HUES48 (cell line): Measurements from ENCODE around the gene LTV1.
A peak's percentile ranks its signal among the peaks of the same experiment; 100 is the strongest.

ENCODE experiments used
- H3K27ac ChIP-seq: one replicate; pipeline ENCODE4 v1.7.0; 2013; ENCODE audit warnings: low read depth, low read length, inconsistent platforms
- H3K27me3 ChIP-seq: 2 replicates; pipeline ENCODE4 v1.6.1; 2013; ENCODE audit warnings: mild to moderate bottlenecking, low read length; ENCODE audit not compliant: control insufficient read depth, insufficient read depth
- H3K36me3 ChIP-seq: 2 replicates; pipeline ENCODE4 v1.6.1; 2013; ENCODE audit warnings: low read length; ENCODE audit not compliant: control insufficient read depth, insufficient read depth
- H3K4me1 ChIP-seq: 2 replicates; pipeline ENCODE4 v1.6.1; 2013; ENCODE audit warnings: mild to moderate bottlenecking, low read length; ENCODE audit not compliant: control insufficient read depth, insufficient read depth
- H3K4me3 ChIP-seq: 2 replicates; pipeline ENCODE4 v1.5.1; 2013; ENCODE audit warnings: mild to moderate bottlenecking, low read depth, low read length
- H3K9ac ChIP-seq: 2 replicates; pipeline ENCODE4 v1.6.1; 2013; ENCODE audit warnings: mild to moderate bottlenecking, low read depth, low read length, moderate library complexity
- H3K9me3 ChIP-seq: 2 replicates; pipeline ENCODE4 v1.6.1; 2013; ENCODE audit warnings: low read length; ENCODE audit not compliant: control insufficient read depth, insufficient read depth

The LTV1 gene

GRCh38 chr6:143811501-143812157 is 31.5 kb upstream of the LTV1 start:
- Histone ChIP-seq H3K27ac (no peak overlapping the region), H3K9ac (no peak overlapping the region)

GRCh38 chr6:143817621-143818020 is 25.5 kb upstream of the LTV1 start:
- Histone ChIP-seq H3K4me1 (peaks cover 4% of the 10 kb centered on the region), H3K36me3 (peaks cover 6% of the 10 kb centered on the region), H3K27ac (no peak overlapping the region), H3K4me3 (no peak overlapping the region), H3K9me3 (no peaks in the 10 kb centered on the region), H3K9ac (no peak overlapping the region), H3K27me3 (no peaks in the 10 kb centered on the region)

More at GRCh38 chr6:143811501-143812157, 31.5 kb upstream of the LTV1 start:
- Histone ChIP-seq H3K27me3 (no peaks in the 10 kb centered on the region), H3K4me1 (no peaks in the 10 kb centered on the region), H3K36me3 (peaks cover 36% of the 10 kb centered on the region), H3K4me3 (no peak overlapping the region), H3K9me3 (no peaks in the 10 kb centered on the region)

- Histone ChIP-seq H3K4me1 (peaks cover 10% of the 10 kb centered on the region), H3K9ac (no peak overlapping the region), H3K4me3 (no peak overlapping the region), H3K9me3 (no peaks in the 10 kb centered on the region), H3K27me3 (no peaks in the 10 kb centered on the region), H3K36me3 (peaks cover 26% of the 10 kb centered on the region), H3K27ac (no peak overlapping the region)
These were observed 21.8 kb upstream of the LTV1 start for GRCh38 chr6:143821359-143821758.

- H3K4me3 ChIP-seq = no peak overlapping the region
- H3K9ac ChIP-seq = no peak overlapping the region
- peaks cover 10% of the 10 kb centered on the region for H3K4me1 ChIP-seq
- no peaks in the 10 kb centered on the region for H3K27me3 ChIP-seq
- H3K9me3 ChIP-seq = no peaks in the 10 kb centered on the region
- H3K36me3 ChIP-seq = peaks cover 32% of the 10 kb centered on the region
- no peak overlapping the region for H3K27ac ChIP-seq
These were observed 20.5 kb upstream of the LTV1 start for GRCh38 chr6:143822584-143823024.

GRCh38 chr6:143823548-143823947 is 19.6 kb upstream of the LTV1 start:
- Histone ChIP-seq H3K4me1 (peaks cover 10% of the 10 kb centered on the region), H3K27me3 (no peaks in the 10 kb centered on the region), H3K27ac (no peak overlapping the region), H3K36me3 (peaks cover 32% of the 10 kb centered on the region), H3K4me3 (no peak overlapping the region), H3K9me3 (no peaks in the 10 kb centered on the region), H3K9ac (no peak overlapping the region)

- Histone ChIP-seq H3K36me3 (peaks cover 41% of the 10 kb centered on the region), H3K4me3 (no peak overlapping the region), H3K27me3 (no peaks in the 10 kb centered on the region), H3K9me3 (no peaks in the 10 kb centered on the region), H3K9ac (no peak overlapping the region), H3K4me1 (no peaks in the 10 kb centered on the region), H3K27ac (no peak overlapping the region)
These were observed 14.6 kb upstream of the LTV1 start for GRCh38 chr6:143828572-143828971.

- Histone ChIP-seq H3K4me1 (no peaks in the 10 kb centered on the region), H3K27me3 (no peaks in the 10 kb centered on the region), H3K36me3 (no peaks in the 10 kb centered on the region), H3K9me3 (no peaks in the 10 kb centered on the region), H3K27ac (no peak overlapping the region), H3K9ac (no peak overlapping the region), H3K4me3 (no peak overlapping the region)
These were observed 7.0 kb upstream of the LTV1 start for GRCh38 chr6:143836150-143836549.

- H3K27ac ChIP-seq = no peak overlapping the region
- no peaks in the 10 kb centered on the region for H3K9me3 ChIP-seq
- no peaks in the 10 kb centered on the region for H3K36me3 ChIP-seq
- no peak overlapping the region for H3K9ac ChIP-seq
- no peak overlapping the region for H3K4me3 ChIP-seq
- no peaks in the 10 kb centered on the region for H3K4me1 ChIP-seq
- H3K27me3 ChIP-seq = no peaks in the 10 kb centered on the region
These were observed 4.7 kb upstream of the LTV1 start for GRCh38 chr6:143838395-143838794.

GRCh38 chr6:143839196-143839595 is 3.9 kb upstream of the LTV1 start:
- Histone ChIP-seq H3K9me3 (no peaks in the 10 kb centered on the region), H3K27me3 (no peaks in the 10 kb centered on the region), H3K27ac (no peak overlapping the region), H3K4me1 (no peaks in the 10 kb centered on the region), H3K4me3 (no peak overlapping the region), H3K36me3 (peaks cover under 1% of the 10 kb centered on the region), H3K9ac (no peak overlapping the region)

GRCh38 chr6:143840595-143841265 is 2.4 kb upstream of the LTV1 start:
- peaks cover 15% of the 10 kb centered on the region for H3K36me3 ChIP-seq
- no peaks in the 10 kb centered on the region for H3K9me3 ChIP-seq
- H3K27ac ChIP-seq = no peak overlapping the region
- no peaks in the 10 kb centered on the region for H3K4me1 ChIP-seq
- H3K4me3 ChIP-seq = no peak overlapping the region
- H3K27me3 ChIP-seq = no peaks in the 10 kb centered on the region
- no peak overlapping the region for H3K9ac ChIP-seq

GRCh38 chr6:143842461-143842901 is 657 bp upstream of the LTV1 start:
- no peaks in the 10 kb centered on the region for H3K27me3 ChIP-seq
- H3K4me3 ChIP-seq = peak overlapping the region; percentile 95
- H3K9me3 ChIP-seq = no peaks in the 10 kb centered on the region
- peak overlapping the region; percentile 92 for H3K27ac ChIP-seq
- peaks cover 33% of the 10 kb centered on the region for H3K36me3 ChIP-seq
- no peaks in the 10 kb centered on the region for H3K4me1 ChIP-seq
- H3K9ac ChIP-seq = peak overlapping the region; percentile 94
